Measurements from ENCODE around the gene LRRFIP2.

- TF ChIP-seq, protein P1, sequence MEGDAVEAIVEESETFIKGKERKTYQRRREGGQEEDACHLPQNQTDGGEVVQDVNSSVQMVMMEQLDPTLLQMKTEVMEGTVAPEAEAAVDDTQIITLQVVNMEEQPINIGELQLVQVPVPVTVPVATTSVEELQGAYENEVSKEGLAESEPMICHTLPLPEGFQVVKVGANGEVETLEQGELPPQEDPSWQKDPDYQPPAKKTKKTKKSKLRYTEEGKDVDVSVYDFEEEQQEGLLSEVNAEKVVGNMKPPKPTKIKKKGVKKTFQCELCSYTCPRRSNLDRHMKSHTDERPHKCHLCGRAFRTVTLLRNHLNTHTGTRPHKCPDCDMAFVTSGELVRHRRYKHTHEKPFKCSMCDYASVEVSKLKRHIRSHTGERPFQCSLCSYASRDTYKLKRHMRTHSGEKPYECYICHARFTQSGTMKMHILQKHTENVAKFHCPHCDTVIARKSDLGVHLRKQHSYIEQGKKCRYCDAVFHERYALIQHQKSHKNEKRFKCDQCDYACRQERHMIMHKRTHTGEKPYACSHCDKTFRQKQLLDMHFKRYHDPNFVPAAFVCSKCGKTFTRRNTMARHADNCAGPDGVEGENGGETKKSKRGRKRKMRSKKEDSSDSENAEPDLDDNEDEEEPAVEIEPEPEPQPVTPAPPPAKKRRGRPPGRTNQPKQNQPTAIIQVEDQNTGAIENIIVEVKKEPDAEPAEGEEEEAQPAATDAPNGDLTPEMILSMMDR (conservative IDR thresholded peaks at IDR 0.05; ENCODE audit: low read depth, low read length) = no peak
- TF ChIP-seq POLR2A (IDR thresholded peaks at IDR 0.05; ENCODE audit: low read depth, low read length) (no peak), FOS (IDR thresholded peaks at IDR 0.05; ENCODE audit: low read depth, low read length) (no peak), CEBPB (IDR thresholded peaks at IDR 0.05; ENCODE audit: low read depth, low read length) (no peak), RFX5 (IDR thresholded peaks at IDR 0.05; ENCODE audit: low read depth, low read length) (no peak)
Observed at GRCh38 chr3:37025561-37026335, 148.6 kb downstream of the LRRFIP2 start.

All from IMR-90 (cell line).